ENCODE results near the gene TTC23.
A peak's percentile ranks its signal among the peaks of the same experiment; 100 is the strongest.
"Not testable (repeated sequence)": the region's sequence is repeated elsewhere in the genome, so short reads cannot be mapped to it uniquely, and the experiment has no call there.

The TTC23 gene

GRCh38 chr15:99250001-99250400 lies 620 bp upstream of the TTC23 start:
- DNase-seq (ENCODE audit: low spot score), result no peak

- no peak for DNase-seq (ENCODE audit: low spot score)
These were observed 1.2 kb downstream of the TTC23 start for GRCh38 chr15:99248000-99248715.

GRCh38 chr15:99247062-99247461 lies 2.3 kb downstream of the TTC23 start:
- no peak for DNase-seq (ENCODE audit: low spot score)

- DNase-seq (ENCODE audit: low spot score), result no peak
These were observed 5.1 kb downstream of the TTC23 start for GRCh38 chr15:99244306-99244705.

- no peak for DNase-seq (ENCODE audit: low spot score)
These were observed 7.6 kb downstream of the TTC23 start for GRCh38 chr15:99241752-99242151.

- DNase-seq (ENCODE audit: low spot score), result no peak
These were observed 9.7 kb downstream of the TTC23 start for GRCh38 chr15:99239545-99240198.

GRCh38 chr15:99238849-99239248 lies 10.5 kb downstream of the TTC23 start:
- no peak for DNase-seq (ENCODE audit: low spot score)

- DNase-seq (ENCODE audit: low spot score), result not testable (repeated sequence)
These were observed 15.2 kb downstream of the TTC23 start for GRCh38 chr15:99234160-99234559.

GRCh38 chr15:99232740-99233139 lies 16.6 kb downstream of the TTC23 start:
- no peak for DNase-seq (ENCODE audit: low spot score)

- DNase-seq (ENCODE audit: low spot score), result no peak
These were observed 18.5 kb downstream of the TTC23 start for GRCh38 chr15:99230867-99231266.

GRCh38 chr15:99228120-99228770 lies 21.1 kb downstream of the TTC23 start:
- DNase-seq (ENCODE audit: low spot score), result no peak

- DNase-seq (ENCODE audit: low spot score), result no peak
These were observed 22.6 kb downstream of the TTC23 start for GRCh38 chr15:99226802-99227201.

GRCh38 chr15:99224372-99225214 lies 24.8 kb downstream of the TTC23 start:
- DNase-seq (ENCODE audit: low spot score), result no peak

- peak; percentile 63 for DNase-seq (ENCODE audit: low spot score)
These were observed 36.1 kb downstream of the TTC23 start for GRCh38 chr15:99213187-99213811.

- no peak for DNase-seq (ENCODE audit: low spot score)
These were observed 37.0 kb downstream of the TTC23 start for GRCh38 chr15:99212406-99212805.

- no peak for DNase-seq (ENCODE audit: low spot score)
These were observed 37.5 kb downstream of the TTC23 start for GRCh38 chr15:99211926-99212325.

- no peak for DNase-seq (ENCODE audit: low spot score)
These were observed 39.0 kb downstream of the TTC23 start for GRCh38 chr15:99210334-99210733.

GRCh38 chr15:99209326-99209725 lies 40.1 kb downstream of the TTC23 start:
- no peak for DNase-seq (ENCODE audit: low spot score)

GRCh38 chr15:99207672-99208071 lies 41.7 kb downstream of the TTC23 start:
- DNase-seq (ENCODE audit: low spot score), result no peak

- DNase-seq (ENCODE audit: low spot score), result peak; percentile 20
These were observed 47.2 kb downstream of the TTC23 start for GRCh38 chr15:99202176-99202552.

GRCh38 chr15:99201408-99202175 lies 47.8 kb downstream of the TTC23 start:
- no peak for DNase-seq (ENCODE audit: low spot score)
